Myocyte (in vitro differentiated cells): ENCODE data around the gene ELK4. TPM values are rescaled to one million over a fixed set of nuclear protein-coding genes. Genes with fewer than 3 reads are reported as not detected.

Experiments used
- DNase-seq: peaks from one replicate; pipeline ENCODE4 v3.0.0-alpha.2; 2012; ENCODE audit warnings: low read depth
- total RNA-seq: library from RNA; depleted of rRNA; stranded (reverse); fragments of >200 nt; gene quantifications from 2 replicates; pipeline ENCODE4 v1.2.3, GENCODE V29; 2014

The ELK4 gene
- total RNA-seq, 1 donor from 2014 or later, result 19.0 TPM

DNA sequence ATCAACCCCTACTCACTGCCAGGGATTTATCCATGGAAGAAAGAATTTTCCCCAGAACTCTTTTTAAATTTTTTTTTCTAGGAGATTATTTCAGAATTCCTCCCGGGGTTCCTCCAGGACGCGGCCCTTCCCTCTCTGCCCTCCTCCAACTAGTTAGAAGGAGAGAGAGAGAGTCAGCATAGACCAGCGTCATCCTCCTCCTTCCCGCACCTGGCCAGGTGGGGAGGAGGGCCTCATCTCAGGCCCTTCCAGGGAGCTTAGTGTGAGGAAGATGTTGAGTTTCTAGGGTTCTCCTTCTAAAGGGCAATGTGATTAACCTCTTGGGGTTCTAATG lies 63.7 kb downstream of the ELK4 start:
- no peak for DNase-seq

DNA sequence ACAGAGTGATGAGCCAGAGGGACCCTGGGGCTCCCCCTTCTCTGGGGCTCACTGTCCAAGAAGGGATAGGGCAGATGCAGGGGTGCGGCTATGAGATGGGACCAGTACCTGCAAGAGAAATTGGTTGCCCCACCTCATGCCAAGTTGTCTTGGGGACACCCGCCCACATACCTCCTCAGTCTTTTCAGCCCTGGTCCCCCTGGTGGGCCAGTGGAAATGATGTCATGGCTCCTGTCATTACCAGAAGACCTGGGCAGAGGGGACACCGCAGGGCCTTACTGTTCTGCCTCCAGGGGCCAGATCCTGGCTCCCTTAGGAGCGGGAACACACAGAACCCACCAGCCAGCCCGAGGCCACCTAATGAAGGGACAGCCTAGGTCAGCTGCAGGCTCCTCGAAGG lies 64.1 kb downstream of the ELK4 start:
- DNase-seq, result no peak

DNA sequence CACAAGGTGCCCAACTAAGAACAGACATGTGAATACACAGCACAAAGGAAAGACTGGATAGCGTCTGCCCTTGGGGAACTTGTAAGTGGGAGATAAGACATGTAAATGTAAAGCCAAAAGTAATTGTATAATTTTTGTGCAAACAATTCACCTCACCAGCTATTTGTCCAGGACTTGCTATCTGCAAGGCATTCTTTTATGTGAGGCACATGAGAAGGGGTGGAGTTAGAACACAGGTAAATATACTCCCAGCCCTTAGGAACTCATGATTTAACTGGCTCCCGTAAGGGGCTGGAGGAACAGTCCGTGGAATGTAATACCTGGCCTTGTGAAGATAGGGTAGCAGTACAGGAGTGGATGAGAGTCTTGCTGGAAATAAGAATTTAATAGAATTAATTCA lies 66.0 kb downstream of the ELK4 start:
- no peak for DNase-seq

DNA sequence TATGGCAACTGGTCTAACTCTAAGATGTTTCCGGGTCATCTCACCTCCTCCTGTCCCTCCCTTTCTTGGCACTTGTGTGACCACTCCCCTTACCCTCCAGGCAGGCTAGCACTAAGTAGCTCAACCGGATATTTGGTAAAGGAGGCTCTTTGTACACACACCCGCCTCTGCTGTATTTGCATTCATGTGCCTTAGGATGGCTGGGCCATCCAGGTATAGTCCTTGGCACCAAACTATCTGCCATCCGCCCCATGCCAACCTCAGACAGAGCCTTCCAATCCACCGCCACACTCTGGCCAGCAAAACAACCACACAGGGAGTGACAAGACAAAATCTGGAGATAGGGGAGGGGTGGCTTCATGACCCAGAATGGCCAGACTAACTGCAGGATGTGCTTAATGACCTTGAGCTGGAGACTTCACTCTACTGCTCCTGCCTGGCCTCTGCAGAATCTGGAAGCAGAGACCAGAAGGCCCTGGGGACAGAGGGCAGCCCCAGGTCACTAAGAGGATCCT lies 67.8 kb downstream of the ELK4 start:
- no peak for DNase-seq

DNA sequence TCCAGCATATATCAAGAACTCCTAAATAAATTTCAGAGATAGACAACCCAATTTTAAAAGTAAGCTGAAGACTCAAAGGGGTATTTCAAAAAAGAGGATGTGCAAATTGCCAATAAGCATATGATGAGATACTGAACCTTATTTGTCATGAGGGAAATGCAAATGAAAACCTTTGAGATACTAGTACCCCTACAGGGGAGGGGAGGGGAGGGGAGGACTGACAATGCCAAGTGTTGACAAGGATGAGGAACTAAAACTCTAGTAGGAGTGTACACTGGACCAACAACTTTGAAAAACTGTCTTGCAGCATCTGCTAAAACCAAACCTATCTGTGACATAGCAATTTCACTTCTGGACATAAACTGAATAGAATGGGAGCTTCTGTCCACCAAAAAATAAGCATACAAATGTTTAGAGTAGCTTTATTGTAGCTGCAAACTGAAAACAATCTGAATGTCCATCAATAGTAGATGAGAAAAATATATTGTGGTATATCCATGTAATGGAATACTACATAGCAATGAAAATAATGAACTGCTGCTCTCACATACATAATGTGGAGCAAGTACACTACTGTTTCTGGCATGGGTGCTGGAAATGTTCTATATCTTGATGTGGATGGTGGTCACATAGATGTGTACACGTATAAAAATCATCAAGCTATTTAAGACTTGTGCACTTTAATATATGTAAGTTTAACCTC lies 70.2 kb downstream of the ELK4 start:
- no peak for DNase-seq

Other genes starting within 250 kb of the ELK4 start
- gene LEMD1, start 210.0 kb downstream of the ELK4 start, total RNA-seq, result not detected in 2 replicates
- not detected in 2 replicates for gene BLACAT1, start 176.0 kb downstream of the ELK4 start, total RNA-seq
- gene CDK18, start 127.3 kb downstream of the ELK4 start, total RNA-seq, result 33.3 and 50.5 TPM in 2 replicates
- 12.1 and 12.7 TPM in 2 replicates for gene SLC45A3, start 48.5 kb upstream of the ELK4 start, total RNA-seq
- 151 and 153 TPM in 2 replicates for gene NUCKS1, start 118.2 kb upstream of the ELK4 start, total RNA-seq
- 23.6 and 24.8 TPM in 2 replicates for gene RAB29, start 143.5 kb upstream of the ELK4 start, total RNA-seq
- gene SLC41A1, start 181.2 kb upstream of the ELK4 start, total RNA-seq, result 24.6 and 36.2 TPM in 2 replicates
- not detected in 2 replicates for gene PM20D1, start 218.1 kb upstream of the ELK4 start, total RNA-seq